Stomach (tissue), 9 donors: Measurements from ENCODE around the gene OGG1. TPM values are rescaled to one million over a fixed set of nuclear protein-coding genes. Genes with fewer than 3 reads are reported as not detected.

Source experiments
- DNase-seq, 2 donors: peaks; one replicate each; pipeline versions ENCODE4 v3.0.0 to v3.0.0-alpha.2; 2013 to 2019
- H3K27ac ChIP-seq, 5 donors: fragments of 200-600 bp in 4 of 5; sonication (generic) in 4 of 5; one replicate each; pipeline ENCODE4 v1.5.1; 2013 to 2019; ENCODE audit warnings: mild to moderate bottlenecking in 1 of 5, moderate library complexity in 1 of 5
- H3K27me3 ChIP-seq, 3 donors: fragments of 200-600 bp; sonication (generic); one replicate each; pipeline ENCODE4 v1.5.1; 2017 to 2019; ENCODE audit warnings: mixed run types in 1 of 3
- H3K36me3 ChIP-seq, 4 donors: fragments of 200-600 bp; sonication (generic); 1 replicate in 3 of 4; 2 replicates in 1 of 4; pipeline ENCODE4 v1.5.1; 2016 to 2019
- H3K4me1 ChIP-seq, 4 donors: fragments of 200-600 bp; sonication (generic); one replicate each; pipeline ENCODE4 v1.5.1; 2016 to 2019
- H3K4me3 ChIP-seq, 4 donors: fragments of 200-600 bp; sonication (generic) in 3 of 4; one replicate each; pipeline ENCODE4 v1.5.1; 2016 to 2019; ENCODE audit warnings: mild to moderate bottlenecking in 1 of 4
- H3K9me3 ChIP-seq, 4 donors: fragments of 200-600 bp; sonication (generic); one replicate each; pipeline ENCODE4 v1.5.1; 2016 to 2019
- EP300 ChIP-seq: sonication (generic); formaldehyde crosslinking; IDR thresholded peaks from one replicate; pipeline ENCODE4 v1.6.1; 2017; ENCODE audit warnings: antibody characterized with exemption
- POLR2A ChIP-seq, 4 donors: fragments of 450-650 bp; IDR thresholded peaks; one replicate each; pipeline ENCODE4 v1.6.1; 2016; ENCODE audit warnings: antibody characterized with exemption in 4 of 4, control low read depth in 2 of 4, mild to moderate bottlenecking in 1 of 4, moderate library complexity in 1 of 4
- POLR2AphosphoS5 ChIP-seq, 3 donors: sonication (generic); formaldehyde crosslinking; IDR thresholded peaks; one replicate each; pipeline ENCODE4 v1.6.1; 2016; ENCODE audit warnings: antibody characterized with exemption in 3 of 3
- whole genome bisulfite sequencing, 5 donors: extraction: QIAGEN DNeasy Blood & Tissue Kit in 3 of 5; methylation state at CpG; one replicate each; pipeline versions ENCODE4 v1.1.5 to v1.1.7; 2013 to 2018; 5-methylcytosine and 5-hydroxymethylcytosine counted together
- intact Hi-C: fragments of 100-400 bp; cut with DNase I; formaldehyde crosslinking; loops from one replicate; pipeline ENCODE4 v1.15.1; 2023; ENCODE audit warnings: low total_unique reads
- polyA plus RNA-seq, 3 donors: library from polyadenylated mRNA; stranded (reverse); fragments of 200-250 nt; gene quantifications; one replicate each; pipeline ENCODE4 v1.2.3, GENCODE V29; 2013
- total RNA-seq, 5 donors: library from RNA; depleted of rRNA; stranded (reverse); fragments of >200 nt; gene quantifications; one replicate each; pipeline versions ENCODE4 v1.1.0 to v1.2.3, GENCODE V29; 2014 to 2016
- TF ChIP-seq, protein P1 (sequence below), 7 experiments: fragments of 450-650 bp in 4 of 7; fragments of 200-600 bp in 3 of 7; sonication (generic) in 3 of 7; IDR thresholded peaks; one replicate each; pipeline ENCODE4 v1.5.1; 2016 to 2019; ENCODE audit warnings: antibody characterized with exemption in 7 of 7, control low read depth in 2 of 7, mild to moderate bottlenecking in 1 of 7
- donor health status: healthy with polysubstance abuse.
- donor health status: Bipolar disorder and iron deficiency.
- donor health status: healthy.

Gene OGG1
- total and polyA plus RNA-seq, 8 donors: 7.6 to 54.5 (median 17.5) TPM

- H3K4me1 ChIP-seq: peaks cover 0 to 6% (median 0%) of the 10 kb centered on the region in 4 donors
- H3K36me3 ChIP-seq: no peaks in the 10 kb centered on the region
- no peak overlapping the region for H3K27ac ChIP-seq
- DNase-seq: no peak
- intact Hi-C loops: no loop called here
- no peak overlapping the region for H3K4me3 ChIP-seq
- 76 to 84% (median 81%) methylated on average over 3 of the region's 3 CpGs for WGBS, 5 donors
- TF ChIP-seq POLR2AphosphoS5 (IDR thresholded peaks at IDR 0.05) (no peak), POLR2A (IDR thresholded peaks at IDR 0.05) (no peak), EP300 (no peak)
- TF ChIP-seq, protein P1, sequence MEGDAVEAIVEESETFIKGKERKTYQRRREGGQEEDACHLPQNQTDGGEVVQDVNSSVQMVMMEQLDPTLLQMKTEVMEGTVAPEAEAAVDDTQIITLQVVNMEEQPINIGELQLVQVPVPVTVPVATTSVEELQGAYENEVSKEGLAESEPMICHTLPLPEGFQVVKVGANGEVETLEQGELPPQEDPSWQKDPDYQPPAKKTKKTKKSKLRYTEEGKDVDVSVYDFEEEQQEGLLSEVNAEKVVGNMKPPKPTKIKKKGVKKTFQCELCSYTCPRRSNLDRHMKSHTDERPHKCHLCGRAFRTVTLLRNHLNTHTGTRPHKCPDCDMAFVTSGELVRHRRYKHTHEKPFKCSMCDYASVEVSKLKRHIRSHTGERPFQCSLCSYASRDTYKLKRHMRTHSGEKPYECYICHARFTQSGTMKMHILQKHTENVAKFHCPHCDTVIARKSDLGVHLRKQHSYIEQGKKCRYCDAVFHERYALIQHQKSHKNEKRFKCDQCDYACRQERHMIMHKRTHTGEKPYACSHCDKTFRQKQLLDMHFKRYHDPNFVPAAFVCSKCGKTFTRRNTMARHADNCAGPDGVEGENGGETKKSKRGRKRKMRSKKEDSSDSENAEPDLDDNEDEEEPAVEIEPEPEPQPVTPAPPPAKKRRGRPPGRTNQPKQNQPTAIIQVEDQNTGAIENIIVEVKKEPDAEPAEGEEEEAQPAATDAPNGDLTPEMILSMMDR (IDR thresholded peaks at IDR 0.05): no peak
- H3K27me3 ChIP-seq: peaks cover 0 to 7% (median 0%) of the 10 kb centered on the region in 3 donors
- H3K9me3 ChIP-seq: no peaks in the 10 kb centered on the region
Measured at GRCh38 chr3:9710174-9710739, 39.5 kb upstream of the OGG1 start.

- 60 to 90% (median 73%) methylated on average over 1 to 2 of the region's 2 CpGs for WGBS, 5 donors
- no peak for DNase-seq
- Histone ChIP-seq H3K27me3 (no peaks in the 10 kb centered on the region), H3K4me1 (peaks cover 0 to 20% (median 3%) of the 10 kb centered on the region in 4 donors), H3K27ac (no peak overlapping the region), H3K4me3 (no peak overlapping the region), H3K36me3 (no peaks in the 10 kb centered on the region), H3K9me3 (no peaks in the 10 kb centered on the region)
- TF ChIP-seq, protein P1 (IDR thresholded peaks at IDR 0.05): no peak
- TF ChIP-seq POLR2A (IDR thresholded peaks at IDR 0.05): no peak
- TF ChIP-seq POLR2AphosphoS5 (IDR thresholded peaks at IDR 0.05): no peak
- TF ChIP-seq EP300: no peak
- intact Hi-C loops: no loop called here
Measured at GRCh38 chr3:9712415-9712814, 37.3 kb upstream of the OGG1 start.

- Histone ChIP-seq H3K27me3 (no peaks in the 10 kb centered on the region), H3K36me3 (no peaks in the 10 kb centered on the region), H3K27ac (no peak overlapping the region), H3K9me3 (no peaks in the 10 kb centered on the region), H3K4me3 (no peak overlapping the region), H3K4me1 (peaks cover 0 to 20% (median 3%) of the 10 kb centered on the region in 4 donors)
- no peak for TF ChIP-seq POLR2AphosphoS5 (IDR thresholded peaks at IDR 0.05)
- TF ChIP-seq, protein P1 (IDR thresholded peaks at IDR 0.05): no peak
- TF ChIP-seq EP300: no peak
- TF ChIP-seq POLR2A (IDR thresholded peaks at IDR 0.05): no peak
- intact Hi-C loops: no loop called here
- no peak for DNase-seq
- WGBS, 5 donors: 80 to 88% (median 86%) methylated on average over 4 of the region's 4 CpGs
Measured at GRCh38 chr3:9713142-9713541, 36.6 kb upstream of the OGG1 start.

GRCh38 chr3:9715136-9715535 lies 34.6 kb upstream of the OGG1 start:
- 10 to 23% (median 15%) methylated on average over 4 of the region's 4 CpGs for WGBS, 5 donors
- intact Hi-C loops: no loop called here
- TF ChIP-seq POLR2AphosphoS5 (IDR thresholded peaks at IDR 0.05) (no peak), EP300 (no peak), POLR2A (IDR thresholded peaks at IDR 0.05) (no peak)
- TF ChIP-seq, protein P1 (IDR thresholded peaks at IDR 0.05): no peak
- Histone ChIP-seq H3K27me3 (no peaks in the 10 kb centered on the region), H3K4me1 (peaks cover 0 to 20% (median 3%) of the 10 kb centered on the region in 4 donors), H3K4me3 (no peak overlapping the region), H3K9me3 (no peaks in the 10 kb centered on the region), H3K36me3 (no peaks in the 10 kb centered on the region), H3K27ac (peak overlapping the region in 3 of 5 donors; percentile 38 to 64 (median 58))
- DNase-seq: peak in 1 of 2 donors; percentile 23
